Smooth muscle cell of the brain vasculature (primary cell): ENCODE results near the gene CRACR2B.

Experiments
- DNase-seq: peaks from one replicate; pipeline ENCODE4 v3.0.0-alpha.2; 2012; ENCODE audit warnings: low read depth, low spot score

Gene CRACR2B

GRCh38 chr11:794766-795633, 32.7 kb upstream of the CRACR2B start:
- no peak for DNase-seq

GRCh38 chr11:795634-796564, 31.8 kb upstream of the CRACR2B start:
- DNase-seq: peak; percentile 46

- DNase-seq: no peak
Observed at GRCh38 chr11:796565-797295, 31.0 kb upstream of the CRACR2B start.

- peak; percentile 71 for DNase-seq
Observed at GRCh38 chr11:797296-798092, 30.2 kb upstream of the CRACR2B start.

GRCh38 chr11:798093-798713, 29.5 kb upstream of the CRACR2B start, which contains the start of gene SLC25A22:
TSS of gene SLC25A22 (minus strand) at chr11:798281. CDS start at chr11:795006, 3,275 bp downstream.
- DNase-seq: peak; percentile 31

GRCh38 chr11:799641-800316, 27.9 kb upstream of the CRACR2B start:
- no peak for DNase-seq

- DNase-seq: no peak
Observed at GRCh38 chr11:800473-800872, 27.2 kb upstream of the CRACR2B start.

GRCh38 chr11:801097-801780, 26.5 kb upstream of the CRACR2B start:
- no peak for DNase-seq

- no peak for DNase-seq
Observed at GRCh38 chr11:802018-802617, 25.6 kb upstream of the CRACR2B start.

- DNase-seq: no peak
Observed at GRCh38 chr11:802693-803466, 24.8 kb upstream of the CRACR2B start.

- no peak for DNase-seq
Observed at GRCh38 chr11:803467-803742, 24.3 kb upstream of the CRACR2B start.

GRCh38 chr11:803770-804598, 23.7 kb upstream of the CRACR2B start:
- DNase-seq: no peak

- DNase-seq: no peak
Observed at GRCh38 chr11:804599-804964, 23.1 kb upstream of the CRACR2B start.

- DNase-seq: no peak
Observed at GRCh38 chr11:808427-809286, 19.1 kb upstream of the CRACR2B start.

- DNase-seq: peak; percentile 94
Observed at GRCh38 chr11:809287-810039, 18.3 kb upstream of the CRACR2B start, which contains the start of gene RPLP2. TSS of gene RPLP2 (plus strand) at chr11:809967. CDS start at chr11:810235, 268 bp downstream.
